GM23338 (cell line): Measurements from ENCODE around the gene BCL2L13. TPM values are rescaled to one million over a fixed set of nuclear protein-coding genes. Genes with fewer than 3 reads are reported as not detected.

ENCODE experiments used
- ATAC-seq: fragments of 200-7000 bp; cut with Tn5 transposase; 3 replicates; pipeline ENCODE4 v1.9.1; 2020
- DNase-seq: peaks from one replicate; pipeline ENCODE4 v3.0.0-alpha.2; 2015; ENCODE audit warnings: low spot score
- H2AFZ ChIP-seq: fragments of 200-600 bp; sonication (generic); 2 replicates; pipeline ENCODE4 v1.8.0; 2016; ENCODE audit warnings: antibody characterized with exemption, mild to moderate bottlenecking, moderate library complexity
- H3F3A ChIP-seq: fragments of 200-600 bp; sonication (generic); replicated peaks from 2 replicates; pipeline ENCODE4 v1.8.0; 2017; ENCODE audit warnings: antibody characterized with exemption, mixed run types, low read depth
- H3K27ac ChIP-seq: fragments of 200-600 bp; sonication (generic); 2 replicates; pipeline ENCODE4 v1.6.1; 2016; ENCODE audit warnings: low read depth
- H3K27me3 ChIP-seq: fragments of 200-600 bp; sonication (generic); 2 replicates; pipeline ENCODE4 v1.8.0; 2016; ENCODE audit warnings: mild to moderate bottlenecking, mixed run types, moderate library complexity; ENCODE audit not compliant: insufficient read depth
- H3K36me3 ChIP-seq: fragments of 200-600 bp; sonication (generic); 2 replicates; pipeline ENCODE4 v1.8.0; 2016; ENCODE audit warnings: mild to moderate bottlenecking; ENCODE audit not compliant: insufficient read depth
- H3K4me1 ChIP-seq: fragments of 200-600 bp; sonication (generic); 2 replicates; pipeline ENCODE4 v1.8.0; 2016; ENCODE audit warnings: mild to moderate bottlenecking, moderate library complexity; ENCODE audit not compliant: insufficient read depth
- H3K4me2 ChIP-seq: fragments of 200-600 bp; sonication (generic); 2 replicates; pipeline ENCODE4 v1.7.1; 2017; ENCODE audit warnings: mixed run types
- H3K4me3 ChIP-seq: fragments of 200-600 bp; sonication (generic); 2 replicates; pipeline ENCODE4 v1.6.1; 2016; ENCODE audit warnings: mixed run types
- H3K79me2 ChIP-seq: fragments of 200-600 bp; sonication (generic); replicated peaks from 2 replicates; pipeline ENCODE4 v1.8.0; 2017; ENCODE audit warnings: mild to moderate bottlenecking; ENCODE audit not compliant: insufficient read depth
- H3K9me2 ChIP-seq: fragments of 200-600 bp; sonication (generic); 2 replicates; pipeline ENCODE4 v1.8.0; 2017; ENCODE audit not compliant: insufficient read depth
- H4K20me1 ChIP-seq: fragments of 200-600 bp; sonication (generic); replicated peaks from 2 replicates; pipeline ENCODE4 v1.8.0; 2017; ENCODE audit warnings: mild to moderate bottlenecking; ENCODE audit not compliant: insufficient read depth
- H3K27ac Mint-ChIP-seq: 2 replicates; pipeline ENCODE4 v1.8.0; 2020; ENCODE audit warnings: inconsistent platforms, mild to moderate bottlenecking, moderate library complexity, mixed read lengths
- H3K27me3 Mint-ChIP-seq: 3 replicates; pipeline ENCODE4 v1.8.0; 2022; ENCODE audit warnings: low read depth, mild to moderate bottlenecking, moderate library complexity, mixed read lengths, inconsistent platforms; ENCODE audit not compliant: insufficient read depth, poor library complexity
- H3K36me3 Mint-ChIP-seq: 3 replicates; pipeline ENCODE4 v1.8.0; 2021; ENCODE audit warnings: low read depth, mild to moderate bottlenecking, inconsistent platforms, moderate library complexity, mixed read lengths
- H3K4me1 Mint-ChIP-seq: 3 replicates; pipeline ENCODE4 v1.8.0; 2020; ENCODE audit warnings: mild to moderate bottlenecking, inconsistent platforms, mixed read lengths
- H3K4me3 Mint-ChIP-seq: 3 replicates; pipeline ENCODE4 v1.8.0; 2021; ENCODE audit warnings: moderate library complexity, mild to moderate bottlenecking, inconsistent platforms, mixed read lengths
- H3K9me3 Mint-ChIP-seq: 3 replicates; pipeline ENCODE4 v1.8.0; 2020; ENCODE audit warnings: moderate library complexity, mild to moderate bottlenecking, inconsistent platforms, mixed read lengths
- CREB1 ChIP-seq: fragments of 250-450 bp; sonication (Bioruptor Pico); IDR thresholded peaks from 2 replicates; pipeline ENCODE4 v1.5.0; 2020; ENCODE audit warnings: low read depth, mild to moderate bottlenecking, moderate library complexity
- EZH2 ChIP-seq: fragments of 200-600 bp; sonication (generic); IDR thresholded peaks from one replicate; pipeline ENCODE4 v1.8.0; 2017; ENCODE audit warnings: antibody characterized with exemption, mild to moderate bottlenecking, low read depth; ENCODE audit not compliant: unreplicated experiment
- EZH2phosphoT487 ChIP-seq: fragments of 200-600 bp; sonication (generic); IDR thresholded peaks from one replicate; pipeline ENCODE4 v1.8.1; 2018; ENCODE audit warnings: antibody characterized with exemption; ENCODE audit not compliant: unreplicated experiment
- JUNB ChIP-seq: IDR thresholded peaks from one replicate; pipeline ENCODE4 v1.6.1; 2016; ENCODE audit warnings: antibody characterized with exemption; ENCODE audit not compliant: unreplicated experiment
- NANOG ChIP-seq: IDR thresholded peaks from 2 replicates; pipeline ENCODE4 v1.6.1; 2016; ENCODE audit warnings: antibody characterized with exemption, borderline replicate concordance
- POLR2AphosphoS5 ChIP-seq: IDR thresholded peaks from 2 replicates; pipeline ENCODE4 v1.6.1; 2016; ENCODE audit warnings: antibody characterized with exemption, low read depth
- STAT1 ChIP-seq: IDR thresholded peaks from one replicate; pipeline ENCODE4 v1.6.1; 2016; ENCODE audit warnings: antibody characterized with exemption; ENCODE audit not compliant: unreplicated experiment
- ZNF114 ChIP-seq: fragments of 250-450 bp; sonication (Bioruptor Pico); IDR thresholded peaks from 2 replicates; pipeline ENCODE4 v1.5.0; 2020; ENCODE audit warnings: mild to moderate bottlenecking, moderate library complexity
- ZNF331 ChIP-seq: fragments of 250-450 bp; sonication (Bioruptor Pico); IDR thresholded peaks from 2 replicates; pipeline ENCODE4 v1.5.0; 2020; ENCODE audit warnings: low read depth, mild to moderate bottlenecking, moderate library complexity
- polyA plus RNA-seq: library from polyadenylated mRNA; unstranded; fragments of >200 nt; fragmentation: Nextera tagmentation; extraction: Ambion mirVana; gene quantifications from 2 replicates; pipeline ENCODE4 v1.2.1, GENCODE V29; 2016
- total RNA-seq: library from RNA; depleted of rRNA; stranded (reverse); fragments of >200 nt; shearing (Covaris generic); gene quantifications from 2 replicates; pipeline ENCODE4 v1.2.3, GENCODE V29; 2014
- TF ChIP-seq, protein P1 (sequence below): fragments of 250-450 bp; sonication (Bioruptor Pico); IDR thresholded peaks from 2 replicates; pipeline ENCODE4 v1.5.0; 2020; ENCODE audit warnings: mild to moderate bottlenecking, moderate library complexity
- TF ChIP-seq, protein P2 (sequence below): IDR thresholded peaks from one replicate; pipeline ENCODE4 v1.6.1; 2018; ENCODE audit warnings: antibody characterized with exemption; ENCODE audit not compliant: unreplicated experiment
- TF ChIP-seq, protein P3 (sequence below): IDR thresholded peaks from 2 replicates; pipeline ENCODE4 v1.6.1; 2016; ENCODE audit warnings: antibody characterized with exemption
- TF ChIP-seq, protein P4 (sequence below), 2 experiments: fragments of 200-600 bp in 1 of 2; sonication (generic) in 1 of 2; conservative IDR thresholded peaks; 2 replicates each; pipeline versions ENCODE4 v1.5.1 to v1.6.1; 2016 to 2017; ENCODE audit warnings: antibody characterized with exemption in 2 of 2, low read depth in 2 of 2, mild to moderate bottlenecking in 2 of 2, moderate library complexity in 1 of 2

Gene BCL2L13
- total and polyA plus RNA-seq, 2 experiments from 2014 or later = 22.4 to 32.3 TPM

DNA sequence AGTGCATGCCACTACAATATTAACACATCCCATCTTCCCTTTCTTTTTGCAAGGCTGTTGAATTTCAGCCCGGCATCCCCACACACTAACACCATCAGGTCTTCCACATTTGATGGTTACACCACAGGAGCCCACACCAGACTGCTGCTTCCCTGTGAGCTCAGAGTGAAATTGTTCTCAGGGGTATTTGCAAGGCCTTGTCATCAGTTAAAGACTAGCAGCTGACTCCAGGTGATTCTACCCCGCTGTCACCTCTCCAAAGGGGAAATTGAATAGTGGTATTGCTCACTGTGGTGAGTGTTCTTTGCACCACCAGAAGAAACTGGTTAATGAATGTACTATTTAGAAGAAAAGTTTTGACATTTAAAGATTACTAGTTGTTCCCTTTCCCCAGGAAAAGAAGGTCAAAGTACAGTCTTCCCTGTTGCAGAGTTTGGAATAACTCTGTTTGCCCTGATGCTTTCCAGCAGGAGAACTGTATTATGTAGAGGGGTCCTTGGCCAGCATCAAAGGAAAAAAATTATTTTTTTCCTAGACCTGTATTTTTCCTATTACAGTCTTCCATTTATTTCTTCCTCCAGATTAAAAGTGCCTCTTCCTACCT, 93.8 kb downstream of the BCL2L13 start:
- no peaks in the 10 kb centered on the region; the same call in 1 of the 2 replicates for H4K20me1 ChIP-seq
- ATAC-seq (no peak), DNase-seq (no peak)
- no peaks in the 10 kb centered on the region for H3K27me3 Mint-ChIP-seq
- H2AFZ ChIP-seq = no peak overlapping the region
- H3K4me3 ChIP-seq = no peak overlapping the region
- 0 out of 2 replicates have a peak, but pooled peaks cover 10% of the 10 kb centered on the region for H3F3A ChIP-seq
- no peaks in the 10 kb centered on the region for H3K27me3 ChIP-seq
- no peaks in the 10 kb centered on the region for H3K4me1 ChIP-seq
- H3K9me2 ChIP-seq = no peaks in the 10 kb centered on the region
- TF ChIP-seq POLR2AphosphoS5 (no peak), EZH2phosphoT487 (no peak), ZNF114 (CRISPR knock-in tag) (no peak), CREB1 (no peak), JUNB (no peak), EZH2 (no peak), STAT1 (no peak), ZNF331 (no peak), NANOG (no peak)
- TF ChIP-seq, protein P1, sequence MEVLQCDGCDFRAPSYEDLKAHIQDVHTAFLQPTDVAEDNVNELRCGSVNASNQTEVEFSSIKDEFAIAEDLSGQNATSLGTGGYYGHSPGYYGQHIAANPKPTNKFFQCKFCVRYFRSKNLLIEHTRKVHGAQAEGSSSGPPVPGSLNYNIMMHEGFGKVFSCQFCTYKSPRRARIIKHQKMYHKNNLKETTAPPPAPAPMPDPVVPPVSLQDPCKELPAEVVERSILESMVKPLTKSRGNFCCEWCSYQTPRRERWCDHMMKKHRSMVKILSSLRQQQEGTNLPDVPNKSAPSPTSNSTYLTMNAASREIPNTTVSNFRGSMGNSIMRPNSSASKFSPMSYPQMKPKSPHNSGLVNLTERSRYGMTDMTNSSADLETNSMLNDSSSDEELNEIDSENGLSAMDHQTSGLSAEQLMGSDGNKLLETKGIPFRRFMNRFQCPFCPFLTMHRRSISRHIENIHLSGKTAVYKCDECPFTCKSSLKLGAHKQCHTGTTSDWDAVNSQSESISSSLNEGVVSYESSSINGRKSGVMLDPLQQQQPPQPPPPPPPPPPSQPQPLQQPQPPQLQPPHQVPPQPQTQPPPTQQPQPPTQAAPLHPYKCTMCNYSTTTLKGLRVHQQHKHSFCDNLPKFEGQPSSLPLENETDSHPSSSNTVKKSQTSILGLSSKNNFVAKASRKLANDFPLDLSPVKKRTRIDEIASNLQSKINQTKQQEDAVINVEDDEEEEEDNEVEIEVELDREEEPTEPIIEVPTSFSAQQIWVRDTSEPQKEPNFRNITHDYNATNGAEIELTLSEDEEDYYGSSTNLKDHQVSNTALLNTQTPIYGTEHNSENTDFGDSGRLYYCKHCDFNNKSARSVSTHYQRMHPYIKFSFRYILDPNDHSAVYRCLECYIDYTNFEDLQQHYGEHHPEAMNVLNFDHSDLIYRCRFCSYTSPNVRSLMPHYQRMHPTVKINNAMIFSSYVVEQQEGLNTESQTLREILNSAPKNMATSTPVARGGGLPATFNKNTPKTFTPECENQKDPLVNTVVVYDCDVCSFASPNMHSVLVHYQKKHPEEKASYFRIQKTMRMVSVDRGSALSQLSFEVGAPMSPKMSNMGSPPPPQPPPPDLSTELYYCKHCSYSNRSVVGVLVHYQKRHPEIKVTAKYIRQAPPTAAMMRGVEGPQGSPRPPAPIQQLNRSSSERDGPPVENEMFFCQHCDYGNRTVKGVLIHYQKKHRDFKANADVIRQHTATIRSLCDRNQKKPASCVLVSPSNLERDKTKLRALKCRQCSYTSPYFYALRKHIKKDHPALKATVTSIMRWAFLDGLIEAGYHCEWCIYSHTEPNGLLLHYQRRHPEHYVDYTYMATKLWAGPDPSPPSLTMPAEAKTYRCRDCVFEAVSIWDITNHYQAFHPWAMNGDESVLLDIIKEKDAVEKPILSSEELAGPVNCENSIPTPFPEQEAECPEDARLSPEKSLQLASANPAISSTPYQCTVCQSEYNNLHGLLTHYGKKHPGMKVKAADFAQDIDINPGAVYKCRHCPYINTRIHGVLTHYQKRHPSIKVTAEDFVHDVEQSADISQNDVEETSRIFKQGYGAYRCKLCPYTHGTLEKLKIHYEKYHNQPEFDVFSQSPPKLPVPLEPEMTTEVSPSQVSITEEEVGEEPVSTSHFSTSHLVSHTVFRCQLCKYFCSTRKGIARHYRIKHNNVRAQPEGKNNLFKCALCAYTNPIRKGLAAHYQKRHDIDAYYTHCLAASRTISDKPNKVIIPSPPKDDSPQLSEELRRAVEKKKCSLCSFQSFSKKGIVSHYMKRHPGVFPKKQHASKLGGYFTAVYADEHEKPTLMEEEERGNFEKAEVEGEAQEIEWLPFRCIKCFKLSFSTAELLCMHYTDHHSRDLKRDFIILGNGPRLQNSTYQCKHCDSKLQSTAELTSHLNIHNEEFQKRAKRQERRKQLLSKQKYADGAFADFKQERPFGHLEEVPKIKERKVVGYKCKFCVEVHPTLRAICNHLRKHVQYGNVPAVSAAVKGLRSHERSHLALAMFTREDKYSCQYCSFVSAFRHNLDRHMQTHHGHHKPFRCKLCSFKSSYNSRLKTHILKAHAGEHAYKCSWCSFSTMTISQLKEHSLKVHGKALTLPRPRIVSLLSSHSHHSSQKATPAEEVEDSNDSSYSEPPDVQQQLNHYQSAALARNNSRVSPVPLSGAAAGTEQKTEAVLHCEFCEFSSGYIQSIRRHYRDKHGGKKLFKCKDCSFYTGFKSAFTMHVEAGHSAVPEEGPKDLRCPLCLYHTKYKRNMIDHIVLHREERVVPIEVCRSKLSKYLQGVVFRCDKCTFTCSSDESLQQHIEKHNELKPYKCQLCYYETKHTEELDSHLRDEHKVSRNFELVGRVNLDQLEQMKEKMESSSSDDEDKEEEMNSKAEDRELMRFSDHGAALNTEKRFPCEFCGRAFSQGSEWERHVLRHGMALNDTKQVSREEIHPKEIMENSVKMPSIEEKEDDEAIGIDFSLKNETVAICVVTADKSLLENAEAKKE (CRISPR knock-in tag) = no peak
- TF ChIP-seq, protein P2, sequence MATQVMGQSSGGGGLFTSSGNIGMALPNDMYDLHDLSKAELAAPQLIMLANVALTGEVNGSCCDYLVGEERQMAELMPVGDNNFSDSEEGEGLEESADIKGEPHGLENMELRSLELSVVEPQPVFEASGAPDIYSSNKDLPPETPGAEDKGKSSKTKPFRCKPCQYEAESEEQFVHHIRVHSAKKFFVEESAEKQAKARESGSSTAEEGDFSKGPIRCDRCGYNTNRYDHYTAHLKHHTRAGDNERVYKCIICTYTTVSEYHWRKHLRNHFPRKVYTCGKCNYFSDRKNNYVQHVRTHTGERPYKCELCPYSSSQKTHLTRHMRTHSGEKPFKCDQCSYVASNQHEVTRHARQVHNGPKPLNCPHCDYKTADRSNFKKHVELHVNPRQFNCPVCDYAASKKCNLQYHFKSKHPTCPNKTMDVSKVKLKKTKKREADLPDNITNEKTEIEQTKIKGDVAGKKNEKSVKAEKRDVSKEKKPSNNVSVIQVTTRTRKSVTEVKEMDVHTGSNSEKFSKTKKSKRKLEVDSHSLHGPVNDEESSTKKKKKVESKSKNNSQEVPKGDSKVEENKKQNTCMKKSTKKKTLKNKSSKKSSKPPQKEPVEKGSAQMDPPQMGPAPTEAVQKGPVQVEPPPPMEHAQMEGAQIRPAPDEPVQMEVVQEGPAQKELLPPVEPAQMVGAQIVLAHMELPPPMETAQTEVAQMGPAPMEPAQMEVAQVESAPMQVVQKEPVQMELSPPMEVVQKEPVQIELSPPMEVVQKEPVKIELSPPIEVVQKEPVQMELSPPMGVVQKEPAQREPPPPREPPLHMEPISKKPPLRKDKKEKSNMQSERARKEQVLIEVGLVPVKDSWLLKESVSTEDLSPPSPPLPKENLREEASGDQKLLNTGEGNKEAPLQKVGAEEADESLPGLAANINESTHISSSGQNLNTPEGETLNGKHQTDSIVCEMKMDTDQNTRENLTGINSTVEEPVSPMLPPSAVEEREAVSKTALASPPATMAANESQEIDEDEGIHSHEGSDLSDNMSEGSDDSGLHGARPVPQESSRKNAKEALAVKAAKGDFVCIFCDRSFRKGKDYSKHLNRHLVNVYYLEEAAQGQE = no peak
- TF ChIP-seq, protein P3, sequence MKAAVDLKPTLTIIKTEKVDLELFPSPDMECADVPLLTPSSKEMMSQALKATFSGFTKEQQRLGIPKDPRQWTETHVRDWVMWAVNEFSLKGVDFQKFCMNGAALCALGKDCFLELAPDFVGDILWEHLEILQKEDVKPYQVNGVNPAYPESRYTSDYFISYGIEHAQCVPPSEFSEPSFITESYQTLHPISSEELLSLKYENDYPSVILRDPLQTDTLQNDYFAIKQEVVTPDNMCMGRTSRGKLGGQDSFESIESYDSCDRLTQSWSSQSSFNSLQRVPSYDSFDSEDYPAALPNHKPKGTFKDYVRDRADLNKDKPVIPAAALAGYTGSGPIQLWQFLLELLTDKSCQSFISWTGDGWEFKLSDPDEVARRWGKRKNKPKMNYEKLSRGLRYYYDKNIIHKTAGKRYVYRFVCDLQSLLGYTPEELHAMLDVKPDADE = no peak
- TF ChIP-seq, protein P4, sequence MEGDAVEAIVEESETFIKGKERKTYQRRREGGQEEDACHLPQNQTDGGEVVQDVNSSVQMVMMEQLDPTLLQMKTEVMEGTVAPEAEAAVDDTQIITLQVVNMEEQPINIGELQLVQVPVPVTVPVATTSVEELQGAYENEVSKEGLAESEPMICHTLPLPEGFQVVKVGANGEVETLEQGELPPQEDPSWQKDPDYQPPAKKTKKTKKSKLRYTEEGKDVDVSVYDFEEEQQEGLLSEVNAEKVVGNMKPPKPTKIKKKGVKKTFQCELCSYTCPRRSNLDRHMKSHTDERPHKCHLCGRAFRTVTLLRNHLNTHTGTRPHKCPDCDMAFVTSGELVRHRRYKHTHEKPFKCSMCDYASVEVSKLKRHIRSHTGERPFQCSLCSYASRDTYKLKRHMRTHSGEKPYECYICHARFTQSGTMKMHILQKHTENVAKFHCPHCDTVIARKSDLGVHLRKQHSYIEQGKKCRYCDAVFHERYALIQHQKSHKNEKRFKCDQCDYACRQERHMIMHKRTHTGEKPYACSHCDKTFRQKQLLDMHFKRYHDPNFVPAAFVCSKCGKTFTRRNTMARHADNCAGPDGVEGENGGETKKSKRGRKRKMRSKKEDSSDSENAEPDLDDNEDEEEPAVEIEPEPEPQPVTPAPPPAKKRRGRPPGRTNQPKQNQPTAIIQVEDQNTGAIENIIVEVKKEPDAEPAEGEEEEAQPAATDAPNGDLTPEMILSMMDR (conservative IDR thresholded peaks at IDR 0.05; ENCODE audit: low read depth in 2 of 2) = no peak
- no peak overlapping the region for H3K27ac ChIP-seq
- no peaks in the 10 kb centered on the region for H3K9me3 Mint-ChIP-seq
- peaks cover 4% of the 10 kb centered on the region; the same call in 1 of the 3 replicates for H3K36me3 Mint-ChIP-seq
- H3K36me3 ChIP-seq = peaks cover 10% of the 10 kb centered on the region; the same call in 1 of the 2 replicates
- H3K4me1 Mint-ChIP-seq = no peaks in the 10 kb centered on the region
- no peaks in the 10 kb centered on the region for H3K79me2 ChIP-seq
- no peak overlapping the region for H3K4me2 ChIP-seq
- H3K4me3 Mint-ChIP-seq = no peak overlapping the region
- H3K27ac Mint-ChIP-seq = no peak overlapping the region
